Sigmoid colon (tissue), 7 donors: Measurements from ENCODE around the gene PCNX1. TPM values are rescaled to one million over a fixed set of nuclear protein-coding genes. Genes with fewer than 3 reads are reported as not detected.

Experiments
- DNase-seq: peaks from one replicate; pipeline ENCODE4 v3.0.0-alpha.2; 2019
- H3K27ac ChIP-seq, 4 donors: fragments of 200-600 bp; sonication (generic); one replicate each; pipeline ENCODE4 v1.5.1; 2016 to 2019; ENCODE audit warnings: mild to moderate bottlenecking in 1 of 4
- H3K27me3 ChIP-seq, 3 donors: fragments of 200-600 bp; sonication (generic); one replicate each; pipeline ENCODE4 v1.5.1; 2019; ENCODE audit warnings: mild to moderate bottlenecking in 1 of 3
- H3K36me3 ChIP-seq, 4 donors: fragments of 200-600 bp; sonication (generic); one replicate each; pipeline ENCODE4 v1.5.1; 2016 to 2019
- H3K4me1 ChIP-seq, 4 donors: fragments of 200-600 bp; sonication (generic); one replicate each; pipeline ENCODE4 v1.5.1; 2017 to 2019
- H3K4me3 ChIP-seq, 4 donors: fragments of 200-600 bp; sonication (generic); one replicate each; pipeline ENCODE4 v1.5.1; 2017 to 2019; ENCODE audit warnings: mild to moderate bottlenecking in 2 of 4, moderate library complexity in 1 of 4
- H3K9me3 ChIP-seq, 4 donors: fragments of 200-600 bp in 3 of 4; sonication (generic) in 3 of 4; one replicate each; pipeline versions ENCODE4 v1.5.1 to v1.6.1; 2013 to 2019
- EP300 ChIP-seq, 4 donors: sonication (generic); formaldehyde crosslinking; IDR thresholded peaks; one replicate each; pipeline ENCODE4 v1.6.1; 2017; ENCODE audit warnings: antibody characterized with exemption in 4 of 4
- POLR2A ChIP-seq, 2 donors: fragments of 450-650 bp; IDR thresholded peaks; one replicate each; pipeline ENCODE4 v1.6.1; 2016; ENCODE audit warnings: antibody characterized with exemption in 2 of 2, mild to moderate bottlenecking in 2 of 2, moderate library complexity in 2 of 2
- POLR2AphosphoS5 ChIP-seq, 4 donors: sonication (generic); formaldehyde crosslinking; IDR thresholded peaks; one replicate each; pipeline ENCODE4 v1.6.1; 2017; ENCODE audit warnings: antibody characterized with exemption in 4 of 4
- WGBS, 2 donors: extraction: QIAGEN DNeasy Blood & Tissue Kit; methylation state at CpG; one replicate each; pipeline ENCODE4 v1.1.7; 2013; 5-methylcytosine and 5-hydroxymethylcytosine counted together
- intact Hi-C: fragments of 100-400 bp; cut with DNase I; formaldehyde crosslinking; loops from one replicate; pipeline ENCODE4 v1.15.1; 2023
- polyA plus RNA-seq, 3 donors: library from polyadenylated mRNA; stranded (reverse); fragments of 200-250 nt; gene quantifications; one replicate each; pipeline ENCODE4 v1.2.3, GENCODE V29; 2013
- total RNA-seq, 4 donors: library from RNA; depleted of rRNA; stranded (reverse); fragments of >200 nt; gene quantifications; one replicate each; pipeline ENCODE4 v1.1.0, GENCODE V29; 2016
- TF ChIP-seq, protein P1 (sequence below), 4 experiments: fragments of 450-650 bp in 3 of 4; fragments of 200-600 bp in 1 of 4; IDR thresholded peaks; one replicate each; pipeline ENCODE4 v1.5.1; 2016 to 2019; ENCODE audit warnings: antibody characterized with exemption in 4 of 4, mild to moderate bottlenecking in 3 of 4, moderate library complexity in 2 of 4
- donor health status: healthy with polysubstance abuse.
- donor health status: Bipolar disorder and iron deficiency.
- donor health status: healthy.

Gene PCNX1
- total and polyA plus RNA-seq, 7 donors, result 1.2 to 73.9 (median 62.8) TPM

DNA sequence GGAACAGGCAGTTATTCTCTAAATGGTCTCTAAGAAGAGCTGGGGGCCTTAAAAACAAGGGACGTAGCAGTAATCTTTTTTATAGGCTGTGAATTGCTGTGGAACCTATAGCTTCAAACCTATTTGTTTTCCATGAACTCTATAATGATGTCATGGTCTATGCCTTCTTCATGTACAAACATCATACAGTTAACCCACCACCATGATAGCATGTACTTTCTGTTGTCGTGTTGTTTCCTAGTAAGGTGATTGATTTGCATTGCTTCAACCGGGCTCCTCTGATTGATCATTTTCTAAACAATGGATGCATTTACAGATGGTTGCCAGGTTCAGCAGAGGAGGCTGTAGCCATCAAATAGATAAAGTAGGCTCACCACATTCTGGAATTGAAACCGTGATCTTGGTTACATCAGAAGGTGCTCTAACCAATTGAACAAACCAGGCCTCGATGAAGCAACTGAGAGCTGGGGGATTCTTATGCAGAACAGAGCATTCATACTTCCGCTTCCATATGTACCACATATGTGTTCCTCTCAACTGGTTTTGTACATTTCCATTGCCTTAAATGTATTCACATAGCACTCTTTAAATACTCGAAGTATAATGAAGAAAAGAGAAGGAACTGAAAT, 25.6 kb upstream of the PCNX1 start:
- Histone ChIP-seq H3K4me1 (peaks cover 0 to 3% (median 0%) of the 10 kb centered on the region in 4 donors), H3K27me3 (no peaks in the 10 kb centered on the region), H3K27ac (no peak overlapping the region), H3K36me3 (no peaks in the 10 kb centered on the region), H3K9me3 (no peaks in the 10 kb centered on the region), H3K4me3 (no peak overlapping the region)
- WGBS, 2 donors, result 84 to 87% methylated on average over 7 of the region's 7 CpGs
- no peak for DNase-seq
- TF ChIP-seq POLR2AphosphoS5 (IDR thresholded peaks at IDR 0.05) (no peak), POLR2A (IDR thresholded peaks at IDR 0.05) (no peak), EP300 (IDR thresholded peaks at IDR 0.05) (no peak)
- TF ChIP-seq, protein P1, sequence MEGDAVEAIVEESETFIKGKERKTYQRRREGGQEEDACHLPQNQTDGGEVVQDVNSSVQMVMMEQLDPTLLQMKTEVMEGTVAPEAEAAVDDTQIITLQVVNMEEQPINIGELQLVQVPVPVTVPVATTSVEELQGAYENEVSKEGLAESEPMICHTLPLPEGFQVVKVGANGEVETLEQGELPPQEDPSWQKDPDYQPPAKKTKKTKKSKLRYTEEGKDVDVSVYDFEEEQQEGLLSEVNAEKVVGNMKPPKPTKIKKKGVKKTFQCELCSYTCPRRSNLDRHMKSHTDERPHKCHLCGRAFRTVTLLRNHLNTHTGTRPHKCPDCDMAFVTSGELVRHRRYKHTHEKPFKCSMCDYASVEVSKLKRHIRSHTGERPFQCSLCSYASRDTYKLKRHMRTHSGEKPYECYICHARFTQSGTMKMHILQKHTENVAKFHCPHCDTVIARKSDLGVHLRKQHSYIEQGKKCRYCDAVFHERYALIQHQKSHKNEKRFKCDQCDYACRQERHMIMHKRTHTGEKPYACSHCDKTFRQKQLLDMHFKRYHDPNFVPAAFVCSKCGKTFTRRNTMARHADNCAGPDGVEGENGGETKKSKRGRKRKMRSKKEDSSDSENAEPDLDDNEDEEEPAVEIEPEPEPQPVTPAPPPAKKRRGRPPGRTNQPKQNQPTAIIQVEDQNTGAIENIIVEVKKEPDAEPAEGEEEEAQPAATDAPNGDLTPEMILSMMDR (IDR thresholded peaks at IDR 0.05), result no peak
- intact Hi-C loops, result no loop called here

DNA sequence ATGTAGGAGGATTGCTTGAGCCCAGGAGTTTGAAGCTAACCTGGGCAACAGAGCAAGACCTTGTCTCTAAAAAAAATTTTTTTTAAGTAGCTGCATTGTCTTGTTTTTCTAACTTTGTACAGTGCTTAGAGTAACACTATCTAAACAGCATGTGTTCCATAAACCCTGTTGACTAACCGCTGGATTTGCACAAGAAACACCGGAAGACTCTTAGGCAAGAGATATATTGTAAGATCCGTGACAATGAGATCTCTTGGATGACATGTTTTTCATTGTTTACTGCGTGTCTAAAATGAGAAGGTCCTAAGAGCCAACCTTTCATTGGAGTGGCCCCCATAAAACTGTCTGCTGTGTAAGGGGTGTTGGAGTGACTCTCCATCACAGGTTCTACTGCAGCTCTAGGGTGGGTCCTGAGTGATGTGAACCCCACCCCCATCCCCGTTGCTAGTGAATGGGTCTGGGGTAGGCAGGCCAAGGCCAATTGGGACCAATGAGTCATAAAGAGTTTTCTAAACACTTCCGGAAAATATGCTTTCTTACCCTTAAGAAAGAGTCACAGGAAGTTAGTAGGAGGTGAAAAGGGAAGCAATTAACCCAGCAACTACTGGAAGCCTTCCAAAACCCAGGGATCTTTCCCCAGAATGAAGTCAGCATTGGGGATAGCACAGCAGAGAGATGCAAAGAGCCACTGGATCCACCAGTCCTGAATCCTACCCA, 24.3 kb upstream of the PCNX1 start:
- Histone ChIP-seq H3K27me3 (no peaks in the 10 kb centered on the region), H3K36me3 (no peaks in the 10 kb centered on the region), H3K4me1 (peaks cover 0 to 16% (median 9%) of the 10 kb centered on the region in 4 donors), H3K27ac (peak overlapping the region in 2 of 4 donors; percentile 22 to 36), H3K4me3 (no peak overlapping the region), H3K9me3 (no peaks in the 10 kb centered on the region)
- no peak for DNase-seq
- TF ChIP-seq POLR2AphosphoS5 (IDR thresholded peaks at IDR 0.05) (peak in 1 of 4 donors; percentile 40), POLR2A (IDR thresholded peaks at IDR 0.05) (no peak), EP300 (IDR thresholded peaks at IDR 0.05) (no peak)
- TF ChIP-seq, protein P1 (IDR thresholded peaks at IDR 0.05), result no peak
- intact Hi-C loops, result no loop called here
- WGBS, 2 donors, result 64 to 65% methylated on average over 6 of the region's 6 CpGs

- Histone ChIP-seq H3K36me3 (no peaks in the 10 kb centered on the region), H3K27ac (no peak overlapping the region), H3K27me3 (no peaks in the 10 kb centered on the region), H3K9me3 (no peaks in the 10 kb centered on the region), H3K4me3 (no peak overlapping the region), H3K4me1 (peaks cover 0 to 33% (median 15%) of the 10 kb centered on the region in 4 donors)
- 83 to 86% methylated on average over 8 of the region's 8 CpGs for WGBS, 2 donors
- no peak for DNase-seq
- intact Hi-C loops, result no loop called here
- TF ChIP-seq, protein P1 (IDR thresholded peaks at IDR 0.05), result no peak
- TF ChIP-seq EP300 (IDR thresholded peaks at IDR 0.05) (no peak), POLR2AphosphoS5 (IDR thresholded peaks at IDR 0.05) (no peak), POLR2A (IDR thresholded peaks at IDR 0.05) (no peak)
Measured at GRCh38 chr14:70884595-70885342, 22.5 kb upstream of the PCNX1 start.

GRCh38 chr14:70885343-70886022, 21.8 kb upstream of the PCNX1 start:
- no peak for DNase-seq
- intact Hi-C loops, result no loop called here
- 69 to 76% methylated on average over 5 of the region's 5 CpGs for WGBS, 2 donors

More at GRCh38 chr14:70885343-70886022, 21.8 kb upstream of the PCNX1 start:
- Histone ChIP-seq H3K36me3 (no peaks in the 10 kb centered on the region), H3K4me3 (no peak overlapping the region), H3K27me3 (no peaks in the 10 kb centered on the region), H3K4me1 (peaks cover 0 to 33% (median 15%) of the 10 kb centered on the region in 4 donors), H3K9me3 (no peaks in the 10 kb centered on the region), H3K27ac (no peak overlapping the region)
- no peak for TF ChIP-seq POLR2A (IDR thresholded peaks at IDR 0.05)
- TF ChIP-seq, protein P1 (IDR thresholded peaks at IDR 0.05), result no peak
- TF ChIP-seq POLR2AphosphoS5 (IDR thresholded peaks at IDR 0.05), result no peak
- TF ChIP-seq EP300 (IDR thresholded peaks at IDR 0.05), result no peak
